CD1c-positive myeloid dendritic cell (primary cell): ENCODE measurements around the gene SPECC1L.

Experiments
- DNase-seq: peaks from one replicate; pipeline ENCODE4 v3.0.0-alpha.2; 2016; ENCODE audit errors: extremely low spot score

Gene SPECC1L

DNA sequence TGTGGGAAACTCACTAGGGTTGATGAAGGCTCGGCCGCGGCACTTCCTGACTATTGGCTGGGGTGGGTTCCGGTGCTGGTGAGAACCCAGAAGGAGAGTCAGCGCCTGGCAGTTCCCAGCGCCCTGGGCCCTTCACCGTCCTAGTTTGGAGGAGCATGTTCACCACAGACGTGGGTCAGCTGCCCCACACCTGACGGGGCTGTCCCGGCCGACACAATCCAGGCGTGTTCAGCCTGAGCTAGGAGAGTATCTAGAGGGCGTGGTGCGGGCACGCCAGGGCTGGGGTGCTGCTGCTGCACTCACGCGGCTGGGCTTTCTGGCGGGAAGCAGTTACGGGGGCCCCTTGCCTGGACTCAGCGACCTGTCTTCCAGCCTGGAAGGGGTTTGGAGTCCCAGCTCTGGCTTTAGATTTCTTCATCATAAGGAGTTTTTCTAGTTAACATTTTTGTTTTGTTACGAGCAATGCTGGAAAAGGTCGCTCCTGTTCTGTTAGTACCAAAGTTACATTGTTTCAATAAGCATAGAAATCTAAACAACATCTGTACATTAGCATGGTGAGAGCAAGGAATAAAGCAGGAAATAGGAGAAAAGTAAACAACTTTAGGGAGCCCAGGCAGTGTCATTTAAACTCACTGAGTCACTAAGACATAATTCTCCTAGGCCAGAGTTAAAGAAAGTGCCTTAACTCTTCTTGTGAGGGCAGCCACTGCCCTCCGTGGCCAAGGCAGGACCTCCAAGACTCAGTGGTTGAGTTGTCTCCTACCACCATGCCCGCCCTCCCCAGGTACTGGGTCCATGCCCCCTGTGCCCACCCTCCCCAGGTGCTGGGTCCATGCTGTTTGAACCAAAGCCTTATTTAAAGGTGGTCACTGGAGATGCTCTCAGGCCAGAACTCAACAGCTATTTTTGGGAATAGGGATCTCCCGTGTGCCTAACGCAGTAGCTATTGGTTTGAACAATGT, 144.6 kb downstream of the SPECC1L start:
- no peak for DNase-seq

DNA sequence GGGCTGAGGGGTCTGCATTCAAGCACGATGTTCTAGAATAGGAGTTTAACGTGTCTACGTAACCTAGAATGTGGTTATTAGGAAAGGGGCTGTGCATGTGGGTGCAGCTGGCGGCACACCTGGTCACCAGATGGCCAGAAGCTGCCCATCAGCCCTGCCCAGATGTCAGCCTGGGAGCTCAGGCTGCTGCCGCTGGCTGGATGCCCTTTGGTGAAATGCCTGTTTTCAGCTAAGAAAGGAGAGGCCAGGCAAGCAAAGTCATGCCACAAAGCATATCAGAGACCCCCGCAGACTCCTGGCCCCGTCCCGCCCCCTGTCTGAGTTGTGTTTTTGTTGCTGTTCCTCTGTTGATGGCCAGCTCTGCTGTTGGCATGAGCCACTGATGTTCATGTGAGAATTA, 145.5 kb downstream of the SPECC1L start:
- DNase-seq: no peak

DNA sequence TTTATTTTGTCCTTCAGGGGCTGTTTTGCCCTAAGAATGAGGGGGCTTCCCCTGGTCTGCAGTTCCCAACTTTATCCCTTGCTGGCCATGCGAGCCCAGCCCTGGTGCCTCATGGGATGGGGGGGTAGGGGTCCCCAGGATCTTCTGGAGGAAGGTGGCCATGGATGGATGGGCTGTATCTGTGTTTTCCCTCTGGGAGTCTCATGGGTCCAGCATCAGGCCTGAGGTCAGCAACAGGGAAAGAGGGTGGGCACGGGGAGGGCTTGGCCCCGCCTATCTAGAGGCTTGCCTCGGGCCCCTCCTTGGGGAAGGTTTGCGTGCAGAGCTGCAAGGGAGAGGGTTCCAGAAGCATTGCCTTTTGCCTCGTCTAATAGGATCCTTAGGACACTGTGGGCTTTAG, 146.0 kb downstream of the SPECC1L start:
- DNase-seq: no peak

DNA sequence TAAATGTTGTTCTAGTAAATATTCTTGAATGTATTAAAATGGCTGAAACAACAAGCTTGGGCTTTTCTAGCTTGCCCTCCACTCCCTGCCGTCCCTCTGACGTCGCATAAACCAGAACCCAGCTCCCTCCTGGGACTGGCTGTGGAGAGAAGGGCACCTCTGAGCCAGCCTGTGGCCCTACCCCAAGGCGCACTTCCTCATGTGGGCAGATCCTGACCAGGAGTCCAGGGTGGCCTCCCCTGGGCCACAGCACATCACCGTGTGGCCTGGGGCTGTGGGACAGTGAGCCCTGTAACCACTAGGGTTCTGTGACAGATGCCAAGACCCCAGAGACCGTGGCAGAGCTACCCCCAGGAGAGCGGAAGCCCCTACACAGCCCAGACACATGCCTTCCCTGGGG, 146.6 kb downstream of the SPECC1L start:
- no peak for DNase-seq

DNA sequence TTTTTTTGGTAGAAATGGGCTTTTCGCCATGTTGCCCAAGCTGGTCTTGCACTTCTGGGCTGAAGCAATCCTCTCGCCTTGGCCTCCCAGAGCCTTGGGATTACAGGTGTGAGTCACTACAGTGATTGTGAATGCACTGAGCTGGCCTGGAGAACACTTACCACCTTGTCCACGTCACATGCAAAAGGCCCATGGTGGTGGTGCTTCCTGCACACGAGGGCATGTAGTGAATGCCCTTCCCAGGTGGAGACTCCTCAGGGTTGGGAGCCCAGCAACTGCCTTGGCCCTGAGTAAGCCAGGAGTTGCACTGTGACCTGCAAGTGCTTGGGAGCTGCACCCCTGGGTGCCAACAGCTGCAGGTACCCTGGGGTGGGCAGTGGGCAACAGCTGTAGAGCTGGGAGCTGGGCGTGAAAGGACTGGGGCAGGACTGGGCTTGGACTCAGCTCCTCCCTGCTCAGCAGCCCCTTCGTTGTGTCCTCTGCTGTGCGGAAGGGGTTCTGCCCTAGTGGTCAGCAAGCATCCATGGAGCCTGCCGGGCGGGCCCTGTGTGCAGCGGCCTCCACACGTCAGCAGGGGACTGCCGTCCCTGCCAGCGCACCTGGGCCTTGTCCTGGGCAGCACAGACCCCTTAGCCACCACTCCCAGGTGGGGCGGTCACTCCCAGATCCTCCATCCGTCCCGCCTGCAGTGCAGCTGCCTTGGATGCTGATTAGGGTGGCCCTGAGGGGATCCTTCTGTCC, 147.4 kb downstream of the SPECC1L start:
- no peak for DNase-seq

DNA sequence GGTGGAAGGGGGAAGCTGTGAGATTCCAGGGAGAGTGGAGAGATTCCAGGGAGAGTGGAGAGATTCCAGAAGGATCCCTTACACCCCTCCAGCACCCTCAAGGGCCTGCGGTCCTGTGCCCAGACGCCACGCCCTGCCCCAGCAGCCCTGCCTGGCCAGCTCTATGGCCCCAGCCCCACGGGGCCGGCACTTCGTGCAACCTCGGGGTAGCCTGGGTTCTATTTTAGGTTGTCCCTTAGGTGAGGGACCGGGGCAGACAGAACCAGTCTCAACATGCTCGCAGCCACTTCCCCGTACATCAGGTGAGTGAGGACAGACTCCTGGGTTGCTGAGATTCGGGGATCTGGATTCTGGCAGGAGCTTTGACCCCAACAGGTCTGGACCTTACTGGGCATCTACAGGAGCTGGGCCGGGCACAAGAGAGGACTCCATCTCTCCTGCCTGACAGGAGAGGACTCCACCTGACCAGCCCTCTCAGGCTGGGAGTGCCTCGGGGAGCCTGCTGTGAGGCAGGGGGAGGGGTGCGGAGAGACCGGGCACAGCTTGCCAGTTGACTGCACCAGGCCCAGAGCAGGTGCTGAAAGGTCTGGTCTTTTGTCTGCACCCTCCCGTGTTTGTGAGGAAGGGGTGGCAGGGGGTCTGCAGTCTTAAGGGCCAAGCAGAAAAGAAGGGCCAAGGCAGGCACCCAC, 148.3 kb downstream of the SPECC1L start:
- DNase-seq: no peak

DNA sequence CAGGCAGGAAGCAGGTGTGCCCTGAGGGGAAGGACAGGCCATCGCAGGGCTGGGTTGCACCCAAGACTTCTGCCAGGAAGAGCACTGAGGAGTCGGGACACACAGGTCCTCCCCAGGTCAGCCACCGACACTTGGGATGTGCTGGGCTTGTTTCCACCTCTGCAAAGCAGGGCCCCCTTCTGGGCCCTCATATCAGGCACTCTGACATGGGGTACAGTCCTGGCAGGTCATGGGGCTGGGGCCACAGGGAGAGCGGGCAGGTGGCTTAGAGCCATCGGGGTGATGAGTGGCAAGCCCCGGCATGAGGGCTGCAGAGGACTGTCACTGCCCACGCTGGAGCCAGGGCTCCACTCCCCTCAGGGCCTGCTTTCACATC, 148.8 kb downstream of the SPECC1L start:
- DNase-seq: no peak

DNA sequence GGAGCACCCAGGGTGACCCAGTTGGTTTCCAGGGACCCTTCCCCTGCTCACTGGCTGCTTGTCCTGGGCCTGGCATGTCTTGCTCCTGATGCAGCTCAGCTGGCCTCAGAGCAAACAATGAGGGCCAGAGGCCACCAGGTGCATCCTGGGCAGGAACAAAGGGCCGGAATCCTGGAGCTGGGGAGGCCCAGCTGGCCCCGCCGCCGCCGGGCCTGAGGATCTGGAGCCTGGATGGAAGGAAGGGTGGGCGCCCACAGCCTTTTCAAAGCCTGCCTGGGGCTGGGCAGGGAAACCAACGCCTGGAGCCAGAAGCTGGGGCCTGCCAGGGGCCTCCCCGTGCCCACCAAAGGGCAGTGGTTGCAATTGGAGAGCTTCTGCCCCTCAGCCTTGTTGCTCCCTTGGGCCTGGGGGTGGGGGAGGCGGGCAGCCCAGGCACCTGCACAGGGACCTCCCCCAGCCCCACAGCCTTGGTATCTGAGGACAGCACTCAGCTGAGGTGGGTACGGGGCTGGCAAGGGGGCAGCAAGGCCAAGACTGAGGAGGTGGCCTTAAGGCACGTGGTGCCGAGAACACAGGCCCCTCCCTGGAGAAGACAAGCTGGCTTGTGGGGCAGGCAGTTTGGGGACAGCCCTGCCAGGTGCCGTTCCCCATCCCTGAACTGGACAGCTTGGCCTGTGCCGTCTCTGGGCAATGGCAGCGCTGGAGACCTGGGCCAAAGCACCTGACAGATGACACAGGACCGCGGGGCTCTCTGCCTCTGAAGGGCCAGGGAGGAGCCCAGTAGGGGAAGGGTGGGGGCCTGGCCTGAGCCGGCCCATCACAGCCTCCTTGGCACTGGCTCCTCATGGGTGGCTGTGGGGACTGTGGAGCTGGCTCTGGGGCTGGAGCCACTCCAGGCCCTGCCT, 149.7 kb downstream of the SPECC1L start:
- DNase-seq: no peak

DNA sequence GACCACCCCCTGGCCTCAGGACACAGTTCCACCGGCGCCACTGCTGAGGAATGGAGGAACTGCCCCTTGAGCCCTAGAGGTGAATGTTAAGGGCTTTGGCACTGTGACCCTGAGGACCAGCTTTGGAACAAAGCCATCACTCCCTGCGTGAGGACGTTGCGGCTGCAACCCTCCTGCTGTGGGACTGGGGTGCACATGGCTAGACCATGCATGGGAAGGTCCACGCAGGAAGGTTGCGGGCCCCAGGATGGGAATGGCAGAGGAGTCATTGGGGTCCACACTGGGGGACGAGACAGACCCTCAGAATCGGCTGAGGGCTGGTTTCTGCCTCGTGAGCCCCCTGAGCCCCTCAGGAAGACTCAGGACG, 150.3 kb downstream of the SPECC1L start:
- DNase-seq: no peak

DNA sequence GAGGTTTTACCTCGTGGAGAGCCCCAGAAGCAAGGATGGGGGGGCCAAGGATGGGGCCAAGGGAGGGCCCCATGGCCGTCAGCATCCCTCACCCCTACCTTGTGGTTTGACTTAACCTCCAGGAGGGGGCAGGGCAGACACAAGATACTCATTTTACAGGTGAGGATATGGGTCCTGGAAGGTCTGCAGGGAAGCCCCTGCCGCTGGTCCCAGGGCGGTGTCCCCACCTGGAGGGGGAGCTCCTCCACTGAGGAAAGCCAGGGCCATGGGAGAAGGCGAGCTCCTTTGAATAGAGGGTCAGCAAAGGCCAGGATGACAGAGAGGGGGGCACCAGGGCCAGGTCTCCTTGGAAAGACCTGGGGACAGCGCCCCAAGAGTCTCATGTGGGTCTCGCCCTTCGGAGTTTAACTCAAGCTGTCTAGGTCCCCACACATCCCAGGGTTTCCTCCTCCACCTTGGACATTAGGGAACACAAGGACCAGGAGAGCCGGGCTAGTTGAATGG, 150.8 kb downstream of the SPECC1L start:
- no peak for DNase-seq

DNA sequence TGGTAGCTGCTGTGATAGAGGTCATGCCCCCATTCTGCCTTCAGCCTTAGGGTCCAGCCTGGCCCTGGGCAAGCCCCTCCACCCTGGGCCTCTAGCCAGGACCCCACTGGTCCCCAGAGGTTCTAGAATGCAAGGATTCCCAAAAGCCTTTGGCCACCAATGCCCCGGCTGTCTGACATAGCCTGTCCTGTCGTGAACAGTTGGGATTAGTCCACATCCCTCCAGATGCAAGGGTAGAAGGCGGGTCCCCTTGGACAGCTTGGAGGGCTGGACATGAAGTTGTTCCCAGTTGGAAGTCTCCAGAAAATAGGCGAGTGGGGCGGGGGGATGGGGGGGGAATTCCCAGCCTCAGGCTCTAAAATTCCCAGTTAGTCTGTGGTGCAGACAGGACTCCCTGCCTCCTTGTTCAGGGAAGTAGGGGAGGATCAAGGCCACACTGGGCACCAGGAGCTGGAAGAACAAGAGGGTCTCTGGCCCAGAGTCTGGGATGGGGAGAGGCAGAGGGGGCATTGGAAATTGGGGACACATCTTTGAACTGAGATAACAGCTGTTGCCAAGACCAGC, 151.6 kb downstream of the SPECC1L start:
- no peak for DNase-seq

DNA sequence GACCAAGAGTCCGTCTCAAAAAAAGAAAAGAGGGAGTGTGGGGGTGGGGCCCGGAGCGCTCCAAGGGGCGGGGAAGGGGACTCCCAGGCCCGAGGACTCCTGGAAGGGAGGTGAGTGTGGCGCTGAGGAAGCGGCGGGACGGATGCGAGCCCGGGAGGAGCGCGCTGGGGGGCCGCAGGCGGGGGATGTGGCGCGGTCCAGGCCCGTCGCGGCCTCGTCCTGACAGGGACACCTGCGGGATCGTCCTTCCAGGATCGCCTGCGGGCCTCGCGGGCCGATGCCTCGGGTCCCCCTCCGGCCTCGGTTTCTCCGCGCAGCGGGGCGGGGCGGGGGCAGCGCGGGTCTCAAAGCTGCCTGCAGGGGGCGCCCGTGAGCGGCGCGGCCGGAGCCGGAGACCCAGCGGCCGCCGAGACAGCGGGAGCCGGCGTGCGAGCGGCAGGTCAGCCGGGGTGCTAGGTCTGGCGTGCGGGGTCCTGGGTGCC, 152.9 kb downstream of the SPECC1L start:
- peak; percentile 74 for DNase-seq

DNA sequence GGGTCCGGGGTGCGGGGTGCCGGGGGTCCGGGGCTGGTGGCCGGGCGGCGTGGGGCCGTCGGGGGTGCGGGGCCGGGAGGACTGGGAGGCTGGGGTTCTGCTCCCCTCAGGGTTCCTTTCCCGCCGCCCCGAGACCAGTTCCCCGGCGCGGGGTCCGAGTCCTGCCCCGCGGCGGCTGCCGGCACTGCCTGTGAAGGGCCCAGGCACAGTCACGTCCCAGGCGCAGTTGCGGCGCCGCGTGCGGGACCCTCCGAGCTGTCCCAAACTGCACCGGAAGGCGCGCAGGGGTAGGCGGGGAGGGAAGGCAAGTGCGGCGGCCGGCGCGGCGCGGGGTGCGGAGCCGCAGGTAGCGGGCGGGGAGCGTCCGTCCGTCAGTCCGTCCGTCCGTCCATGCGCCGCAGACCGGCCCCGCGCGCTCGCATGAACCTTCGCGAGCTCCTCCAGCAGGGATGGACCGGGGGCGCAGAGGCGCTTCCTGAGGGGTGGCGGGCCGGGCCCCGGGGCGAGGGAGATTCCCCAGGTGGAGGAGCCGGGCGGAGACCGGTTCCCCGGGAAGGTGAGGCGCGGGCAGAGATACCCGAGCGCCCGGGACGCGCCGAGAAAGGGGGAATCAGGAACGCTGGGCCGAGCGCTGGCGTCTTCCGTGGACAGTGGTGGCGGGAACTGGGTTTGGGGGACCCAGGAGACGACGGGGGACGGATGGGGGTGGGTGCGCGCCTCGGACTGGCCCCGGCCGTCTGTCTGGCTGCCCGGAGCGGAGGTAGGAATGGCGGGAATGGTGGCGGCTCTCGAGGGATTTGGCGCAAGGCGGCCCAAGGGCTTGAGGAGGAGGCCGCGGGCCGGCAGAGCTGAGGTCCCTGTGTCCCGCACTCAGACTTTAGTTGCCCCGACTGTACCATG, 153.6 kb downstream of the SPECC1L start:
- DNase-seq: no peak

DNA sequence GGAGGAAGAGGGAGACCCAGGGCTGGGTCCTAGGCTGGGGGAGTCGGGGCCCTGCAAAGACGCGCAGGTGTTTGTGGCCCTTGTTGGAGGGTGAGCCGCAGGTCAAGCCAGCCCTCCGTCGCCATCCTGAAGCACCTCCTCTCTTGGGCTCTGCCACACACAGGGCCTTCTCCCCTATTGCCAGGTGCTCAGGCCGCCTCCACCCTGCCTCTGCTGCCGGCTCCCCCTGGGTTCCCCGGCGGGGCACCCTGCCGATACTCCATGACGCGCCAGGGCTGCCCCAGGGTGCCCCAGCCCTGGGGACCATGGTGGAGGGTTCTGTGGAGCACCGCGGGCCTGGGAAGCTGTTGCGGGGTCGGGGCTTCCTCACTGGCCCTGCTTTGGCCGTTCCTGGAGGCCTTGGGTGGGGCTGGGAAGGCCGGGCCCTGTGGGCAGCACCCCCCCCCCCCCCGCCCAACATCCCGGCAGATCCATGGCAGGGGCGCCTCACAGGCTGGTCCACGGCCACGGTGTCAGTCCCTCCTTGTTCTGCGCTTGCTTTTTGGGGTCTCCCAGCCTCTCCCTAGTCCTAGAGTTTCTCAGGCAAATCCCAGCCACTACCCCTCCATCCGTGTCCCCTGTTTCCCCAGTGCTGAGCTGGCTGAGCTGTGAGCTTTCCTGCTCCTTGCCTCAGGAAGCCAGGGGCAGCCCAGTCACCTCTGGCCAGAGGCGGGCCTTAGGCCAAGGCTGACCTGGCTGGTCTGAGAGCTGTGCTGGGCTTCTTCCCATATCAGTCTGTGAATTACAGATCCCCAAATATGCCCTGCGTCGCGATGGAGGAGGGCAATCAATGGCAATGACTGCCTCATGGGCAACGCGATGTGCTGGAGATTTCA, 154.5 kb downstream of the SPECC1L start:
- no peak for DNase-seq

DNA sequence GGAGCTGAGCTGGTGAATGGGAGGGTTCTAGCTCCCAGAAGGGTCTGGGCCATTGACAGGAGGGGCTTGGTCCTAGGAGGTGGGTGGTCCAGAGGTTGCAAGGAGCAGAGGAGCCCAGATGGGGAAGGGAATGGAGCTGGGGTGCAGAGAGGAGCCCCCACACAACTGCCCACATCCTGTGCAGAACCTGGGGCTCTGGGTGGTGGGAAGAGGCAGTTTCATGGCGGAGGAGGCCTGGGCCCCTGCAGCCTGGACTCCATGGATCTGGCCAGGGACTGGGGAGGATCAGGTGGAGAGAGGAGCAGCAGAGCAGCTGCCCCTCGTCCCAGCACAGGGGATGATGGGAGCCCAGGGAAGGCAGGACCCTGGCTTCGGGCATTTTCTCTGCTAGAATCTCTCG, 155.8 kb downstream of the SPECC1L start:
- no peak for DNase-seq

DNA sequence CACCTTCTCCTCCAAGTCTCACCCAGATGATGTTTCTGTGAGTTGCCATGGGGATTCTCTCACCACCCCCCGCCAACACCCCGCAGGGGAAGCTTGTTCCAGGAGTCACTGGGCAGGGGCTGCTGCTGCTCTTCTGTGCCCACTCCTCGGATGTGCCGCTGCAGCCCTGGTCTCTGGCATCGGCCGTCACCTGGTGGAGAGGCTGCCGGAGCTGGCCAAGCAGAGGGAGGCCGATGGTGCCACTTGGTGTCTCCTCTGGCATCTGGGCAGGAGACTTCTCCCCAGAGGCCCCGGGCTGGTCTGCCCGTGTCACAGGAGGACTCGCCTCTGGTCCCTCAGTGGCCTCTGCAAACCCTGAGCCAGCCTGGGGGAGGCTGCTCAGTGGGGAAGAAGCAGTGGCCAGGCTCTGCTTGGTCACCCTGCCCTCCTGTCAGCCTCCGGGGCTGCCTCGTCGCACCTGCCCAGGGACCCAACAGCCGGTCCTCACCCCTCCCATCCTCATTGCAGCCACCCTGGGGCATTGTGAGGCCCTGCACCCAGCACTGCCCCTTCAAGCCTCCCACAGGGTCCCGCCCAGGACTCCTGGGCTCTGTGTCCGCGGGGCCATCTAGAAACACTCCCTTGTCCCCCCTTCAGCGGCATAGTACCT, 156.3 kb downstream of the SPECC1L start:
- no peak for DNase-seq

DNA sequence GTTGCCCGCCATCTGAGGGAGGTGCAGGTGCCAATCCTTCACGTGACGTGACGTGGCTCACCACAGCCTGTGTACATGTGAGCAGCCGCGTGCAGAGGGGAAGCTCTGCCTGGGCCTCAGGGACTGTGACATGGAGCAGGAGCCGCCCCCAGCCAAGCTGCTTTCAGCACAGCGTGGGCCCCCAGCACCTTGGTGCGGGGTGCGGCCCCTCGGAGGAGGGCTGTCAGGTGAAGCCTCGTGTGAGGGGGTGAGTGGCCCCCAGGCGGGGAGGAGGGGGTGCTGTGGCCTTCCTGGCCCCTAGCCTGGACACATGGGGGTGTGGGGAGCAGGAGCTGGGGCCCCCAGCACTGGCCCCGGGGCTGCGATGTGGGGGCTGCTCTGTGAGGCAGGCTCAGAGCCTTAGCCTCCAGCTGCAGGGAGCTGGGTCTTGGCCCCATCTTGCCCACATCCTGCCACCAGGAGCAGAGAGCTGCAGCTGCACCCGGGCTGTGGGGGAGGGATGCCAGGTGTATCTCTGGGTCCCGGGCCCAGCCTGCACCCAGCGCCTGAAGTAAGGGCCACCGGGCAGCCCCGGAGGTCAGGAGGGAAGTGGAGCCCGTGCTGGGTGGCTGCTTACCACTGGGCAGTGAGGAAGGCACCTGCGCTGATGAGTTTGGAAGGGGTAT, 157.0 kb downstream of the SPECC1L start, which contains the start of gene ADORA2A:
Gene ADORA2A, plus strand, starts transcription at position 100 of the 665 bp plus-strand sequence. CDS start 5,806 bp downstream, outside the sequence.
- peak; percentile 64 for DNase-seq
